Measurements from ENCODE around the gene SCAI.
A peak's percentile ranks its signal among the peaks of the same experiment; 100 is the strongest.
"Not testable (repeated sequence)": the region's sequence is repeated elsewhere in the genome, so short reads cannot be mapped to it uniquely, and the experiment has no call there.

SCAI gene

DNA sequence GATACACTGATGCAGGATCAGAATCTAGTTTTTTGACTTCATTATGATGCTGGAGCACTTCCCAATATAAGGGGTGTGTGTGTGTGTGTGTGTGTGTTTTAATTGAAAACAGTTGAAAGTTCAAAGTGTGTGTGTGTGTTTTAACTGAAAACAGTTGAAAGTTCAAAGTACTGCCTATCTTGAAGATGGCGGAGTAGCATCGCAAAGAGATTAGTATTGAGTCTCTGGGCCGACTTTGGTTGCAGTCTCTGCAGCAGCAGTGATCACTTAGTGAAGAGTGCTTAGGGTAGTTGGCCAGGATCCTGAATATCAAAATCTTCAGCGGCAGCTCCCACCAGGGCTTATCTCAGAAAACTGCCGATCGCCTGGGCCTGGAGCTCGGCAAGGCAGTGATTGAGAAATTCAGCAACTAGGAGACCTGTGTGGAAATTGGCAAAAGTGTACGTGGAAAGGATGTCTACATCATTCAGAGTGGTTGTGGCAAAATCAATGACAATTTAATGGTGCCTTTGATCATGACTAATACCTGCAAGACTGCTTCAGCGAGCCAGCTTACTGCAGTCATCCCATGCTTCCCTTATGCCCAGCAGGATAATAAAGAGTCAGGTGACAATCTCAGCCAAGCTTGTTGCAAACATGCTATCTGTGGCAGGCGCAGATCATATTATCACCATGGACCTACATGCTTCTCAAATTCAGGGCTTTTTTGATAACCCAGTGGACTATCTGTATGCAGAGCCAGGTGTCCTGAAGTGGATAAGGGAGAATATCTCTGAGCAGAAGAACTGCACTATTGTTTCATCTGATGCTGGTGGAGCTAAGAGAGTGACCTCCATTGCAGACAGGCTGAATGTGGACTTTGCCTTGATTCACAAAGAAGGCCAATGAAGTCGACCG, 7.3 kb upstream of the SCAI start:
- DNase-seq (ENCODE audit: low spot score): no peak

DNA sequence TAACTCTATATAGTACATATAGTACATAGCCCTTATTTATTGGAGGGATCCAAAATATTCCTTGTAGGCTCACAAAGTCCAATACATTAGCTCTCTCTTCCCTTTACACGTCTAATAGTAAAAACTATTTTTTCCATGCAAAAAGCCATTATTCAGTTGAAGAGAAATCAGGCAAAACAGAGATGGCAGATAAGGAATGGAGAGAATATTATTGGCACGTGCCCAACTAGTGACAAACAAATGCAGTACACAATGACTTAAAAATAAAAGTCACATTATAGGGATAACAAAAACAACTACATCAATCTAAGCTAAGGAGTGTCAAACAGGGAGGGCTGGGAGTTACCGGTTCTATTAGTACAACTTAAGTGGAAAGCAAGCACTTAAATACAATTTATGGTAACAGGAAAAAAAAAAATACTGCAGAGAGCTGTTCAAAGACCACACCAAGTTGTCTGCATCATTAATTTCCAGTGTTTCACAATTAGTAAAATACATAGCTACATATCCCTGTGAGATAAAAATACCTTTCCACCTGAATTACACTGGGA, 4.1 kb upstream of the SCAI start:
- no peak for DNase-seq (ENCODE audit: low spot score)

DNA sequence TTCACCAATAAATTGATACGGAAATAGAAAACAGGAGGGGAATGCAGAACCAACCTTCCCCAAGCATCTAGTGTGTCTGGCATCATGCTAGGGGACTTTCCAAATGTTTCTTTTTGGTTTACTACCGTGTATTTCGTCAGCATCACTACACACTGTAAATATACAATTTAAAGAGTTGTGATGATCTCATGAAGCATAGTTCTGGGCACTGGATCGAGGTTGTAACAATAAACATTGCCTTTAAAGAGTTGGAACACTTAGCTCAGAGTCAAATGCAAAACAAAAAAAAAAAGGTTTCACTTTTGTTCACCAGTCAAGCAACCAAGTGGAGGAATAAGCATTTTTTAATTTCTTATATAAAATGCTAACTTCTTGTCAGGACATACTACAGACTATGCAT, 2.9 kb upstream of the SCAI start:
- DNase-seq (ENCODE audit: low spot score): no peak

DNA sequence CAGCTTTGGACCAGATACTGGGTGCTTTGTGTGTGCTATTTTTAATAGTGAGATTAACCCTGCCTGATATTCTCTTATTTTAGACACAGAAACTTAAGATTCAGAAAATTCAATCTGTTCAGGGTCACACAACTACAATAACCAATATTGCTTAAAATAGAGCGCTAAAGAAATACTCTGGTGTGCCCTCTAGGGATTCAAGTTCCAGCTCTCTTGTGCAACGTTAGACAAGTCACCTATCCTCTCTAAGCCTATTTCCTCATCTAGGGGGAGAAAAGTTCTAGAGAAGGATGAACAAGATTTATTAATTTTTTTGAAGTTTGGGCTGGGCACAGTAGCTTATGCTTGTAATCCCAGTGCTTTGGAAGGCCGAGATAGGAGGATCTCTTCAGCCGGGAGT, 2.1 kb upstream of the SCAI start:
- DNase-seq (ENCODE audit: low spot score): no peak

DNA sequence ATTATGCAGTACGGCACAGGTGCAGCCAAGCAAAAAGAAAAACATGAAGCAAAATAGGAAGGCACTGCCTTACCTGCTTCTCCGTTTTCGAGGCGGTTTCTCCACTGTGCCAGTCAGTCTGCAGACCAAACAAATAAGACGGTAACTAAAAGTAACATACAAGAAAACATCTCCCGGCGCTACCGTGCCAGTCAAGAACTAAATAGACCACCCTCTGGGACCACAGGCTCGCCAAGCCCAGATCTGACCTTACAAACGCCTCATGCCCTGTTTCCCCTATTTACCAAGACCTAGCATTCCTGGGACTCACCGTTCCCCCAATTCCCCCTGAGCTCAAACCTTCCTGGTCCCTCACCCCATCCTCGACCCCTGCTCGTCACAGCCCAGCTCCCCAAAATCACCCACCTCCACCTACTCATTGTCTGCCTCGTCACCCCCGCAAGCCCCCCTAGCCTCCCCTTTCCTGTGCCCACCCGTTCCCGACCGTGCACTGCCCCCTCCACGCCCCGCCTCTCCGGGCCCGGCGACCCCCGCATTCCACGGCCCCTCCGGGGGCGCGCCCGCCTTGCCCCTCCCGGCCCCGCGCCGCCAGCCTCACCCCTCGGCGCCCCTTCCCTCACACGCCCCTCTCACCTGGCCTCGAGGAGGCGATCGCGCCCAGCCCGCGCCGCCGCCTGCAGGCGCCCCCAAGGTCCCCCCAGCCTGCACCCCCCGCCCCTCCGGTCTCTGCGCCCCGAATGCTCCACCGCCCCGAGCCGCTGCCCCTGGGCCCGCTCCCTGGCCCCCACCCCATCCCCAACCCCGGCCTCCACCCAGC, 560 bp downstream of the SCAI start:
- no peak for DNase-seq (ENCODE audit: low spot score)

- DNase-seq (ENCODE audit: low spot score): no peak
Measured at GRCh38 chr9:125141751-125142150, 1.6 kb downstream of the SCAI start.

DNA sequence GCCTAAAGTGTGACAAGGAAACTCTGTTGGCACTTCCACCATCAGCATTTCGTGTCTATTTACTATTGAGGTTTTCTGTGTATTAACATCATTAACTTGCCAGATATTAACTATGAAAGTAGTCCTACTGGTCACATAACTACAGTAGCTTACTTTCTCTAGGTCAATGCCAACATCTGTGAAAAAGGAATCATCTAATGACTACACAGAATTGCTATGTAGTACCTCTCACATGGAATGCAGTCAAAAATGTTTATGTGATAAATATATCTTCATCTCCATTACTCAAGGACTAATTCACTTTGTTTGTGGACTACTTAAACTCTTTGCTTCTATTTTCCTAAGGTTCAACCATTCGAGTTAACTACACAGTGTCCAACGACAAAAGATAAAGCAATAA, 2.1 kb downstream of the SCAI start:
- DNase-seq (ENCODE audit: low spot score): peak; percentile 58

DNA sequence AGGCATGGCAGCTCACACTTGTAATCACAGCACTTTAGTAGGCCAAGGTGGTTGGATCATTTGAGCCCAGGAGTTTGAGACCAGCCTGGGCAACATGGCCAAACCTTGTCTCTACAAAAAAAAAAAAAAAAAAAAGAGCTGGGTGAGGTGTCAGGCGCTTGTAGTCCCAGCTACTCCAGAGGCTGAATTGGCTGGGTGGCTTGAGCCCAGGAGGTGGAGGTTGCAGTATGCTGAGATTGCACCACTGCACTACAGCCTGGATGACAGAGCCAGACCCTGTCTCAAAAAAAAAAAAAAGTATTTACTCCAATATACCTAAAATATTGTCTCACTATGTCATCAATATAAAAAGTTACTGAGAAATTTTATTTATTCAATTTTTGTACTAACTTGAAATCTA, 2.8 kb downstream of the SCAI start:
- no peak for DNase-seq (ENCODE audit: low spot score)

DNA sequence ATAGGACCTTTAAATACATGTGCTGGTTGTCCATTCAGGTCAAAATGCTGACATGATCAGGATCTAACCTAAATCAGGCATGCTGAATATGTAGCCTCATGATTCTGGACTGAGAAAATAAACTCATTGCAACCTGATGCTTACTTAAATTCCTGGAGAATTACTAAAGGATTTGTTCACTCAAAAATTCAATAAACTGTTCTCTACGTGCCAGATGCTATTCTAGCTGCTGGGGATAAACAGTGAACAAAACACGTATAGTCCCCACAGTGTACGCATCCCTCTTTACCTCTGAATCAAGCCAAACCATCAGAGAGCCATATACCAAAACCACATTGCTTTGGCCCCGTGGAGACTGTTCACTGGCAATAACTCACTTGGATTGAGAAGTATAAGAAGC, 6.1 kb downstream of the SCAI start:
- peak; percentile 60 for DNase-seq (ENCODE audit: low spot score)

DNA sequence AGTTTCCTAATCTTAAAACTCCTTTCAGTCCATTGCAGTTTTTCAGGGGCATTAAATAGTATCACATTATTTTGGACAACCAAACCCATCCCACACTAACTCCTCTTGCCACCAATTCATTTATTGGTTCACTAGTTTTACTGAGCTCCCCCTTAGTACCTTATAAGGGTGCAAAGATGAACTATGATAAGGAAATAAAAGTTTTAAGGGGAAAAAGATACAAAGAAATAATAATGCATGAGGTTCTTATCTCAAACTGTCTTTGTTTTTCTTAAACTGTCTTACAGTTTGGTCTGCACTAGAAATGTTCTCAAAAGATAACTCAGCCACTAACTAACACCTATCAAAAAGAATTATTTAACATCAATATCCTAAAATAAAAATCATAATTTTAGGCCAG, 8.4 kb downstream of the SCAI start:
- DNase-seq (ENCODE audit: low spot score): no peak

DNA sequence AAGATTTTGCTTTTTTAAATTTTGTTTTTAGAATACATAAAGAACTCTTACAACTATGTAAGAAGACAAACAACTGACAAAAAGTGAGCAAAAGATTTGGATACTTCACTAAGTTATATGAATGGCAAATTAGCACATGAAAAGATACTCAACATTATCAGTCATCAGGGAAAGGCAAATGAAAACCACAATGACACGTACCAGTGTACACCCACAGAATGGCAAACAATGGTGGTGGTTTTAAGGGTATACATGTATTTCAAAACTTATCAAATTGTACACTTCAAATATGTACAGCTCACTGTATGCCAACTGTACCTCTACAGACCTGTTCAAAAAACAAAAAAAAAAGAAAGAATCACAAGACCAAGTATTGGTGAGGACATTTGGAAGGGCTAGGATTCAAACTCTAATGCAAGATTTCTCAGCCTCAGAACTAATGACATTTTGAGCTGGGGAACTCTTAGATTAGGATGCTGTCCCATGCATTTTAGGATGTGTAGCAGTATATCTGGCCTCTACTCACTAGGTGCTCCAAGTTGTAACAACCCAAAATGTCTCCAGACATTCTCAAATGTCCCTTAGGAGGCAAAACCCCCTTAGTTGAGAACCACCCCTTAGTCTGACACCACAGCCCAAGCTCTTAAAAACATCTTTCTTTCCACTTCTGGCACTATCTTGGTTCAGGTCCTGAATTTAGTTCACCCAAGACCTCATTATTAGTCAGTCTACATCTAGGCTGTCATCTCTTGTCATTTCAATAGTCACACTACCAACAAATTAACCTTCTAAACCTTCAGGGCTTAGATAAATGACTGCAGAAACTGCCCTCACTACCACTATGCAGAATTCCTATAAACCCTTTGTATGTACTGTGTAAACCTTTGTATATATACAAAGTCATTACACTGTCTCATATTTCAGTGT, 9.7 kb downstream of the SCAI start:
- DNase-seq (ENCODE audit: low spot score): no peak

DNA sequence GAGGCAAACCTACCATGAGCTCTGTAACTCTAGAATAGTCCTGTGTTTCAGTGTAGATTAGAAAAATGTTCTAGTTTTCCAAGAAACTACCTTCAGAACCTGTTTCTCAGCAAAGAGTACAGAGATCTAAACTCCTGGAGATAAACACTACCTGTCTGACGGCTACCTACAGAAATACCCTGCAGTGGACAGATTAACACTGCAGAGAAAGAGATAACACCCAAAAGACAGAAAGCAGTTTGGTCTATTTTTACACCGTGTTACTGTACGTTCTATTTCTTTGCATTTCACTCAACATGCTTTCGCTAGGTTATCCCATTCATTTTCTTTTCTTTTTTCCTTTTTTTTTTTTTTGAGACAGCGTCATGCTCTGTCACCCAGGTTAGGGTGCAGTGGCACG, 11.6 kb downstream of the SCAI start:
- no peak for DNase-seq (ENCODE audit: low spot score)

GRCh38 chr9:125126019-125126746, 17.1 kb downstream of the SCAI start:
- DNase-seq (ENCODE audit: low spot score): peak; percentile 93

DNA sequence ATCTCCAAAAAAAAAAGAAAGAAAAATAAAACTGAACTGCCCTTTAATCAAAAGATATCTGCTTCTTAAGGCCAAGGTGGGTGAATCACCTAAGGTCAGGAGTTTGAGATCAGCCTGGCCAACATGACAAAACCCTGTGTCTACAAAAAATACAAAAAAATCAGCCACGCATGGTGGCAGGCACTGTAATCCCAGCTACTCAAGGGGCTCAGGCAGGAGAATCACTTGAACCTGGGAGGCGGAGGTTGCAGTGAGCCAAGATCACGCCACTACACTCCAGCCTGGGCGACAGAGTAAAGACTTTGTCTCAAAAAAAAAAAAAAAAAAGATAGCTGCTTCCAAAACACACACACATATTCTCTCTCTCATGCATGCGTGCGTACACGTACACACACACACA, 17.8 kb downstream of the SCAI start:
- no peak for DNase-seq (ENCODE audit: low spot score)

- DNase-seq (ENCODE audit: low spot score): no peak
Measured at GRCh38 chr9:125121146-125121545, 22.2 kb downstream of the SCAI start.

DNA sequence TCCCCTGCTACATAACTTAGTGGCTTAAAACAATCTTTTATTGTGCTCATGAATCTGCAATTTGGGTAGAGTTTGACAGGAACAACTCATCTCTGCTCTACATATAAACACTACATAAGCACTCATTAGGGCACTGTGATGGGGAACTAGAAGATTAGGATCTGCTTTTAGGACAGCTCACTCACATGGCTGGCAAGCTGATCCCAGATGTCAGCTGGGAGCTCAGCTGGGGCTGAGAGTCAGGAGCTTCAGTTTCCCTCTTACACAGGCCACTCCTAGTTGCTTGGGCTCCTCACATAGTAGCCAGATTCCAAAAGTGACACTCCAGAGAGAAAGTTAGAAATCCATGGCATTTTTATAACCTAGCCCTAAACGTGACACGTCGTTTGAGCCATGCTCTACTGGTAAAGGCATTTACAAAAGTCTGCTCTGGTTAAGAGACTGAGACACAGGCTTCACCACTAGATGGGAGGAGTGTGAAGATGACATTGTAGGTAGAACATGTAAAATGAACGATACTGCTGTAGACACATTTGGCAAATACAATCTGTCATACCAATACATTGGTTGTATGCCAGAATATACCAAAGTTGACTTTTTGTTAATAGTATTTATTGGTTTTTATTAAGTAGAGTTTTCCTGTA, 23.6 kb downstream of the SCAI start:
- DNase-seq (ENCODE audit: low spot score): peak; percentile 51

- not testable (repeated sequence) for DNase-seq (ENCODE audit: low spot score)
Measured at GRCh38 chr9:125118696-125119095, 24.6 kb downstream of the SCAI start.

DNA sequence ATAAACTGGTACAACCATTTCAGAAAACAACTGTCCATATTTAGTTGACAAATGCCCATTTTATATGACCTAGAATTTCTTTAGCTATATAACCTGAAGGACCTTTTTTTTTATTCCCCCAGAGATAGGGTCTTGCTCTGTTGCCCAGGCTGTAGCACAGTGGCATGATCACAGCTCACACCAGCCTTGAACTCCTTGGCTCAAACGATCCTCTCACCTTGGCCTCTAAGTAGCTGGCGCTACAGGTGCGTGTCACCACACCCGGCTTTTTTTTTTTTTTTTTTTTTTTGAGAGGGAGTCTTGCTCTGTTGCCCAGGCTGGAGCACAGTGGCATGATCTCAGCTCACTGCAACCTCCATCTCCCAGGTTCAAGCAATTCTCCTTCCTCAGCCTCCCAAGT, 28.8 kb downstream of the SCAI start:
- DNase-seq (ENCODE audit: low spot score): not testable (repeated sequence)

DNA sequence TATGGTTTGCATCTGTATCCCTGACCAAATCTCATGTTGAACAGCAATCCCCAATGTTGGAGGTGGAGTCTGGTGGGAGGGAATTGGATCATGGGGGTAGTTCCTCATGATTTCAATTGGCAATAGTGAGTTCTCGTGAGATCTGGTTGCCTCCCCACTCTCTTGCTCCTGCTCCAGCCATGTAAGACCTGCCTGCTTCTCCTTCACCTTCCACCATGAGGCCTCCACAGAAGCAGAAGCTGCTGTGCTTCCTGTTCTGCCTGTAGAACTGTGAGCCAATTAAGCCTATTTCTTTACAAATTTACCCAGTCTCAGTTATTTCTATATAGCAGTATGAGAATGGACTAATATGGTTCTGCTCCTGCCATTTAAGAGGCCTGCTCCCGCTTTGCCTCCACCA, 32.9 kb downstream of the SCAI start:
- no peak for DNase-seq (ENCODE audit: low spot score)

DNA sequence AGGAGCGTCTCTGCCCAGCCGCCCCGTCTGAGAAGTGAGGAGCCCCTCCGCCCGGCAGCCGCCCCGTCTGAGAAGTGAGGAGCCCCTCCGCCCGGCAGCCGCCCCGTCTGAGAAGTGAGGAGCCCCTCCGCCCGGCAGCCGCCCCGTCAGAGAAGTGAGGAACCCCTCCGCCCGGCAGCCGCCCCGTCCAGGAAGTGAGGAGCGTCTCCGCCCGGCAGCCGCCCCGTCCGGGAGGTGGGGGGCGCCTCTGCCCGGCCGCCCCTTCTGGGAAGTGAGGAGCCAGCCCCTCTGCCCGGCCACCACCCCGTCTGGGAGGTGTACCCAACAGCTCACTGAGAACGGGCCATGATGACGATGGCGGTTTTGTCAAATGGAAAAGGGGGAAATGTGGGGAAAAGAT, 34.8 kb downstream of the SCAI start:
- DNase-seq (ENCODE audit: low spot score): not testable (repeated sequence)
